Fibroblast of the aortic adventitia (primary cell): Measurements from ENCODE around the gene TEDC1. TPM values are rescaled to one million over a fixed set of nuclear protein-coding genes. Genes with fewer than 3 reads are reported as not detected.

Experiments
- DNase-seq: peaks from one replicate; pipeline ENCODE4 v3.0.0-alpha.2; 2010; ENCODE audit warnings: low read depth
- H3K4me3 ChIP-seq: 2 replicates; pipeline ENCODE4 v1.5.1; 2011; ENCODE audit warnings: low read depth, mild to moderate bottlenecking, control low read depth, low read length, moderate library complexity
- total RNA-seq: library from RNA; depleted of rRNA; stranded (reverse); fragments of >200 nt; gene quantifications from 2 replicates; pipeline ENCODE4 v1.2.3, GENCODE V29; 2012; ENCODE audit warnings: low replicate concordance
- TF ChIP-seq, protein P1 (sequence below): IDR thresholded peaks from 2 replicates; pipeline ENCODE4 v1.5.1; 2011; ENCODE audit warnings: mild to moderate bottlenecking, low read length, control low read depth, inconsistent platforms; ENCODE audit not compliant: insufficient read depth

The TEDC1 gene
- total RNA-seq, 1 donor: 12.6 TPM

DNA sequence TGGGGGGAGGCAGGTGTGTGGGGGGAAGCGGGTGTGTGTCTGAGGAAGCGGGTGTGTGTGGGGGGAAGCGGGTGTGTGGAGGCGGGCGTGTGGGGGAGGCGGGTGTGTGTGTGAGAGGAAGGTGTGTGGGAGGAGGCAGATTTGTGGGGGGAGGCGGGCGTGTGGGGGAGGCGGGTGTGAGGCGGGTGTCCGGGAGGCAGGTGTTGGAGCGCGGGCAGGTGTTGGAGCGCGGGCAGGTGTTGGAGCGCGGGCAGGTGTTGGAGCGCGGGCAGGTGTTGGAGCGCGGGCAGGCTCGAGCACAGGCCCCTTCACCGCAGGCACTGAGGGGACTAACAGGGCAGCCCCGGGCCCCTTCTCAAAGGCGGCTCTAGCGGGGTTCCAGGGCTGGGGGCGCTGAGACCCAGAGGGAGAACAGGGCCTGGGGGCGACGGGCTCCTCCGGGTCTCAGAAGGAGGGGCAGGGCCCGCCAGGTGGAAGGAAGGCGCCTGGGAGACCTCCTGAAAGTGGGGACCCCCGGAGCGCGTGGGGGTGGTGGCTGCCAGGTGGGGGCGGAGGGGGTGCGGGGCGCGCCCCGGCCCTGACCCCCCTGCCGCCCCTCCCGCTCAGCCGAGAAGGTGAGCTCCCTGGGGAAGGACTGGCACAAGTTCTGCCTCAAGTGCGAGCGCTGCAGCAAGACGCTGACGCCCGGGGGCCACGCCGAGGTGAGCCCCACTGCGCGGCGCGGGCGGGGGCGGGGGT lies 13.2 kb upstream of the TEDC1 start:
- TF ChIP-seq, protein P1, sequence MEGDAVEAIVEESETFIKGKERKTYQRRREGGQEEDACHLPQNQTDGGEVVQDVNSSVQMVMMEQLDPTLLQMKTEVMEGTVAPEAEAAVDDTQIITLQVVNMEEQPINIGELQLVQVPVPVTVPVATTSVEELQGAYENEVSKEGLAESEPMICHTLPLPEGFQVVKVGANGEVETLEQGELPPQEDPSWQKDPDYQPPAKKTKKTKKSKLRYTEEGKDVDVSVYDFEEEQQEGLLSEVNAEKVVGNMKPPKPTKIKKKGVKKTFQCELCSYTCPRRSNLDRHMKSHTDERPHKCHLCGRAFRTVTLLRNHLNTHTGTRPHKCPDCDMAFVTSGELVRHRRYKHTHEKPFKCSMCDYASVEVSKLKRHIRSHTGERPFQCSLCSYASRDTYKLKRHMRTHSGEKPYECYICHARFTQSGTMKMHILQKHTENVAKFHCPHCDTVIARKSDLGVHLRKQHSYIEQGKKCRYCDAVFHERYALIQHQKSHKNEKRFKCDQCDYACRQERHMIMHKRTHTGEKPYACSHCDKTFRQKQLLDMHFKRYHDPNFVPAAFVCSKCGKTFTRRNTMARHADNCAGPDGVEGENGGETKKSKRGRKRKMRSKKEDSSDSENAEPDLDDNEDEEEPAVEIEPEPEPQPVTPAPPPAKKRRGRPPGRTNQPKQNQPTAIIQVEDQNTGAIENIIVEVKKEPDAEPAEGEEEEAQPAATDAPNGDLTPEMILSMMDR: no peak
- no peak overlapping the region for H3K4me3 ChIP-seq
- DNase-seq: no peak

DNA sequence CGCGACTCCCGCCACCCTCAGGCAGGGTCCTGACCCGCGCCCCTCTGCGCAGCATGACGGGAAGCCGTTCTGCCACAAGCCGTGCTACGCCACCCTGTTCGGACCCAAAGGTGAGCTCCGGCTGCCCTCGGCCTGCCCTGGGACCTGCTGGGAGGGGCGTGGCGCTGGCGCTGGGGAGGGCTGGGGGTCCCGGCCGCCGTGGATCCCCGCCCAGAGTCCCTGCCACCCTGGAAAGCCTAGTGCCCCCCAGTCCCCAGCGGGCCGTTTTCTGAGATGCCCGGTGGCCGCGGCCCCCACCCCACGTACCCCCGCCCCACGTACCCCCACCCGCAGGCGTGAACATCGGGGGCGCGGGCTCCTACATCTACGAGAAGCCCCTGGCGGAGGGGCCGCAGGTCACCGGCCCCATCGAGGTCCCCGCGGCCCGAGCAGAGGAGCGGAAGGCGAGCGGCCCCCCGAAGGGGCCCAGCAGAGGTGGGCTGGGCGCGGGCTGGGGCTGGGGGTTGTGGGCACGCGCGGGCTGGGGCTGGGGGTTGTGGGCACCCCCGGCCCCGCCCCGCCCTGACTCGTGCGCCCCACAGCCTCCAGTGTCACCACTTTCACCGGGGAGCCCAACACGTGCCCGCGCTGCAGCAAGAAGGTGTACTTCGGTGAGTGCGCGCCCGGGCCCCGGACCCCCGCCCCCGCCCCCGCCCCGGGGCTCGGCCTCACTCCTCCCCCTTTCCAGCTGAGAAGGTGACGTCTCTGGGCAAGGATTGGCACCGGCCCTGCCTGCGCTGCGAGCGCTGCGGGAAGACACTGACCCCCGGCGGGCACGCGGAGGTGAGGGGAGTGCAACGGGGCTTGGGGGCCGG lies 12.4 kb upstream of the TEDC1 start:
- no peak overlapping the region for H3K4me3 ChIP-seq
- DNase-seq: no peak
- TF ChIP-seq, protein P1: no peak

DNA sequence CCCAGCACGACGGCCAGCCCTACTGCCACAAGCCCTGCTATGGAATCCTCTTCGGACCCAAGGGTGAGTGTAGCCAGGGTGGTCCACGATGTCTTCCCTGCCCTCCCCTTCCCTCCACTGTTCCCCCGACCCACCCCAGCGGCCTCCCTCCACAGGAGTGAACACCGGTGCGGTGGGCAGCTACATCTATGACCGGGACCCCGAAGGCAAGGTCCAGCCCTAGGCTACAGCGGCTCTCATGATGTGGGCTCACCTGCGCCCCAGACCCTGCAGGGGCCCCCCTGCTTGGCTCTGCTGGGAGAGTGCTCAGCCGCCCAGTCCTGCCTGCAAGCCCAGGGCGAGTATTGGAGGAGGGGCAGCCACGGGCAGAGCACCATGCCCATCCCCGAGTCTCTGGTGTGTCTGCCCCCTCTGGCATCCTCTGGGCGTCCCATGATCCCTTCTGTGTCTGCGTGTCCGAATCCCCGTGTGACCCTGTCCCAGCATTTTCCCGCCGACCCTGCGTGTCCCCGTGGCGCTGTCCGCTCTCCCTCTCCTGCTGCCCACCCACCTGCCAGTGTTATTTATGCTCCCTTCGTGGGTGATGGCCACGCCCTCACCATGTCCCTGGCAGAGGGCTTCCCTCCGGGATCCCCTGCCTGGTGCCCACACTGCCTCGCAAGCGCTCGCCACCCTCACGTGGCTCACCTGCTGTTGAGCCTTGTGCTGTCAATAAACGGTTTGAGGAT lies 11.5 kb upstream of the TEDC1 start:
- TF ChIP-seq, protein P1: no peak
- DNase-seq: no peak
- no peak overlapping the region for H3K4me3 ChIP-seq

DNA sequence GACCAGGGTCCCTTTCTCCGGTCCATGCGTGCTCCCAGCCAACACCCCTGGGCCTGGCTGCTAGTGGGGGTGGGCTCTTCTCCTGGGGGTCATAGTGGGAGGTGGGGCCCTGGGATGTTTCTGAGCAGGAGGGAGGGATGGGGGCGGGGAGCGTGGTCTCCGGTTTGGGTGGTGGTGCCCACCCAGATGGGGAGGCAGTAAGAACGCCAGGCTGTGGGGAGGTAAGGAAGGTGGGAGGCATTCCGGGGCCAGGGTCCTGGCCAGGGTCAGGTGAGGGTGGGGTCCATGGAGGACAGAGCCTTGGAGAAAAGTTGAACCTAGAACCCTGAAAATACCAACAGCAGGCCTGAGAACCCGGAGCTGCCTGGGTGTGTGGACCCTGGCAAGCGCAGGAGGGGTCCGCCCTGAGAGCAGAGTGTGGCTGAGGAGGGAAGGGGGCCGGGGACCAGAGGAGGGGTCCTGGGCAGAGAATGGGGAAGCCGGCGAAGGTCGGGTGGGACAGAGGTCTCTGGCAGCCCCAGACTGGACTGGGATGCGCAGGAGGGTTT lies 10.8 kb upstream of the TEDC1 start:
- no peak overlapping the region for H3K4me3 ChIP-seq
- DNase-seq: no peak
- TF ChIP-seq, protein P1: no peak

DNA sequence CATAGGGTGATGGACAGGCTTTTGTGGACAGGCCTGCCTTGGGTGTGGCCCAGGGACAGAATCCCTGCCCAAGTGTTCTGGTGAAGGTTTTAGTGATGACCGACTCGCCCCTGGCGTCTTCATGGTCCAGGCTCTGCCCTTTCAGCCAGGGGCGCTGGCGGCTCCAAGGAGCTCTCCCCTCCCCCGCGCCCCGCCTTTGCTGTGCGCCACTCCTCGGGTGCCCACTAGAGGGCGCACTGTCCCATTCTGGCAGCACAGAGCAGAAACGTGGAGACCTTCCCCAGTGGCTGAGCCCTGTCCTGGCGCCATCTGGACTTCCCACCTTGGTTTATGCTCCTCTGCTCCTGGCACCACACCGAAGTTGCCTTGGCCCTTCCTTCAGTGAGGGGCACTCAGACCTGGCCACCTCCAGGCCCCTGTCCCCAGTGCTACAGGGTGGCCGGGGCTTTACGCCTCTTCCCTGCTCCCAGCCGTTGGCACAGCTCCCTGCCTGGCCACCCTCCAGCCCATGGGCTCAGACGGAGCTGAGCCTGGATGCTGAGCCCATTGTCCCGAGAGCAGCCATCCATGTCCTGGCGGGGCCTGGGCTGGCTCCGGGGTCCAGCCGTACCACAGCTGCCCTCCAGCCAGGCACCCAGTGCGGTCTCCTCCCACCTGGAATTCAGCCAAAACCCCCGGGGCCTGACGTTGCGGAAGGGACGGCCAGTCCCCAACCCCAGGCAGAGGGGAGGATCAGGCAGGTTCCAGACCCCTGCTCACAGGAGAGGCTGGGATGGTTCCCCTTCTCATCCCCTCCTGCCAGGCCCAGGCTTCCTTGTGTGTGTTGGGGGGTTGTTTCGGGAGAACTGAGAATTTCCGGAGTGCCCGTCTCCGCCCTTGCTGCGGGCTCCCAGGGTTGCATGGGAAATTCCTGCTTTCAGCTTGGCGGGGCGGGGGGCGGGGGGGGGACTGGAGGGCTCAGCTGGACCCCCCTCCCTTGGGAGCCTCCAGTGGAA lies 9.9 kb upstream of the TEDC1 start:
- TF ChIP-seq, protein P1: peak; percentile 97

More for the DNA sequence above, 9.9 kb upstream of the TEDC1 start:
- H3K4me3 ChIP-seq: peak overlapping the region; percentile 60
- peak; percentile 86 for DNase-seq
